NCI-H748 (cell line): ENCODE results near the gene LRRC75A.
"Not testable (repeated sequence)": the region's sequence is repeated elsewhere in the genome, so short reads cannot be mapped to it uniquely, and the experiment has no call there.

Experiments used
- DNase-seq: peaks from one replicate; lab custom pipeline; 2025; ENCODE audit not compliant: unreplicated experiment; lab: John Stamatoyannopoulos, UW

The LRRC75A gene

GRCh38 chr17:16455997-16456741 lies 35.8 kb downstream of the LRRC75A start:
- DNase-seq: no peak

- no peak for DNase-seq
Measured at GRCh38 chr17:16453493-16453851, 38.5 kb downstream of the LRRC75A start.

DNA sequence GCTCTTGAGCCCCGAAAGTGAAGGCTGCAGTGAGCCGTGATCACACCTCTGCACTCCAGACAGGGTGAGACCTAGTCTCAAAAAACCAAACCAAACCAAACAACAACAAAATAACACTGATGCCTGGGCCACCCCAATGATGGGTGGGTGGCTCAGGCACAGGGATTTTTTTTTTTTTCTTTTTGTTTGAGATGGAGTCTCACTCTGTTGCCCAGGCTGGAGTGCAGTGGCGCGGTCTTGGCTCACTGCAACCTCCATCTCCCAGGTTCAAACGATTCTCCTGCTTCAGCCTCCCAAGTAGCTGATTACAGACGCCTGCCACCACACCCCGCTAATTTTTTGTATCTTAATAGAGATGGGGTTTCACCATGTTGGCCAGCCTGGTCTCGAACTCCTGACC lies 39.7 kb downstream of the LRRC75A start:
- DNase-seq: not testable (repeated sequence)

GRCh38 chr17:16450028-16450427 lies 42.0 kb downstream of the LRRC75A start:
- no peak for DNase-seq

DNA sequence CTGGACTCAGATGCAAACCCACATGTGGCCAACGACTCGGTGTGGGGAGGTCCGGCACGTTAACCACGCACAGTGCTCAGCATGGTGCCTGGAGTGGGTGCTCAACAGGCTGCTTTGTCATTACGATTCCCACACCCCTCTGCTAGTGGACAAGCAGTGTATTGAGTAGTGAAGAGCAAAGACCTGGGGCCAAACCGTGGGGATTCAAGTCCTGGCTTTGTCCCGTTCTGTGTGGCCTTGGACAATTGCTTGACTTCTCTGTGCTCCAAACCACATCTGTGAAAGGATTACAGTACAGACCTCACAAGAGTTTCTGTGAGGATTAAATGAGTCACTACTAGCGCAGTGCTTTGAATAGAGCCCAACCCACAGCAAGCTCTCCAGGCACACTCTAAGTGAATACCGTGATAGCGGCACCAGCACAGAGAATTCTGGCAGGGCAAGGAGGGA lies 42.8 kb downstream of the LRRC75A start:
- no peak for DNase-seq

- DNase-seq: no peak
Measured at GRCh38 chr17:16448490-16448889, 43.5 kb downstream of the LRRC75A start.

- no peak for DNase-seq
Measured at GRCh38 chr17:16447676-16448075, 44.3 kb downstream of the LRRC75A start.

DNA sequence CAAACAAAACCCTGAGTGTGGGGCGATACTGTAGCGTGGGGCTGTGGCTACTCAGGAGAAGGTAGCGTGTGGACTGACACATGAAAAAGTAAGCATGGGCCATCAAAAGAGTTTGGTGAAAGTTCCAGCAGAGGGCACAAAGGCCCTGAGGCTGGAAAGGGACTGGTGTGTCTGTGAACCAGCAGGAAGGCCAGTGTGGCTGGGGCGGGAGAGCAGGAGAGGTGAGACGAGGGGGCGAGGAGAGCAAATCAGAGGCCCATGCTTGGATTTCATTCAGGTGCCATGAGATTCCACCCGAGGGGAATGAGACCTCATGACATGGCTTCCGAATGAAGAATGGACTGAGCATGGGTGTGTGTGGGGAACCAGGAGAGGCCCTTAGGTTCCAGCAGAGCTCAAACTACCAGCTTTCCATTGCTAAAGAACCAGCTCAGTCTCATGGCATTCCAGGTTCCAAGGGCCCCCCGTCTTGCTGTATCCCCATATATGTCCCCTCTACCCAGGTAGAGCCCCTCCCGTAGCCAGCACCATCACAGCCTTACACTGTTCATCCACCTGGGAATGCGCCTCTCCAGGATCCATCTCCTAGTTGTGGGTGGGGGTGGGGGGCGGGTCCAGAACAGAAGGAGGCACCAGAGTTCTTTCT lies 45.5 kb downstream of the LRRC75A start:
- no peak for DNase-seq

- DNase-seq: no peak
Measured at GRCh38 chr17:16444258-16444886, 47.6 kb downstream of the LRRC75A start.

- no peak for DNase-seq
Measured at GRCh38 chr17:16443511-16444257, 48.3 kb downstream of the LRRC75A start.

DNA sequence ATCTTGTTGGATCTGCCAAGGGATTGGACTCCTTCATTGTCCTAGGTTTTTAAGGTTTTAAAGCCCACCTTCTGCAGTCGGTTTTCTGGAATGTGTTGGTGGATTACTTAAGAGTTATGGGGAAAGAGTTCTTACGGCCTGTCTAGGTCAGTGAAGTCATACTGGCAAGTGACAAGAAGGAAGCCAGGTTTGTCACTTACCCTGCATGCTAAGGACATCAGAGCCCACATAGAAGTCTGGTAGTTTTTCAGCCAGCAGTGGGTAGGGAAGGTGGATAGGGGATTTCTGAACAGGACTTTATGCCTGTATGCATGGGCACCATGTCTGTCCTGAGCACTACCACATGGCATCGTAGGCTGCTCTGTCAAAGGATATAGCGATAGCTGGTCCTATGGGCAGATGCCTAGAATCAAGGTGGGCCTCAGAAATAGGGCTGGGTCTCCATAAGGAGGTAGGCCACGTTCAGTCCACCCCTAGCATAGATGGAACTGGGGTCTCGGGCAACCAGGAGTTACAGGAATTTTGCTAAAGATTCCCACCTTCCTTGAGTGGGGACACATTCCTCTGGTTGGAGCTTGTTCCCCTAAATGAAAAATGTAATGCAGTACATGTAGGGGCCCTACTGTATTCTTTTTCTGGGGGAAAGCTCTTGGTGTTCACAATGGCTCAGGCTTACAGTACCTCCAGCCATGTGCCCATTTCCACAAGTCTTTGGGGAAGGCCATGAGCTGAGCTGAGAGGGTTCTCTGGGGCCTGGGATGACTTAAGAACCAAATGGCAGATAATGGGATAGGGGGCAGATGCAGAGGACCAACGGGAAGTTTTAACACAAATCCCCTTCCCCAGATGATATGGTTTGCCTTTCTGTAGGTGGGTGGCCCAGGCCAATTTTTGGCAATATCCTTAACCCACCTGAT lies 49.1 kb downstream of the LRRC75A start:
- no peak for DNase-seq

- DNase-seq: no peak
Measured at GRCh38 chr17:16442141-16442540, 49.9 kb downstream of the LRRC75A start.

DNA sequence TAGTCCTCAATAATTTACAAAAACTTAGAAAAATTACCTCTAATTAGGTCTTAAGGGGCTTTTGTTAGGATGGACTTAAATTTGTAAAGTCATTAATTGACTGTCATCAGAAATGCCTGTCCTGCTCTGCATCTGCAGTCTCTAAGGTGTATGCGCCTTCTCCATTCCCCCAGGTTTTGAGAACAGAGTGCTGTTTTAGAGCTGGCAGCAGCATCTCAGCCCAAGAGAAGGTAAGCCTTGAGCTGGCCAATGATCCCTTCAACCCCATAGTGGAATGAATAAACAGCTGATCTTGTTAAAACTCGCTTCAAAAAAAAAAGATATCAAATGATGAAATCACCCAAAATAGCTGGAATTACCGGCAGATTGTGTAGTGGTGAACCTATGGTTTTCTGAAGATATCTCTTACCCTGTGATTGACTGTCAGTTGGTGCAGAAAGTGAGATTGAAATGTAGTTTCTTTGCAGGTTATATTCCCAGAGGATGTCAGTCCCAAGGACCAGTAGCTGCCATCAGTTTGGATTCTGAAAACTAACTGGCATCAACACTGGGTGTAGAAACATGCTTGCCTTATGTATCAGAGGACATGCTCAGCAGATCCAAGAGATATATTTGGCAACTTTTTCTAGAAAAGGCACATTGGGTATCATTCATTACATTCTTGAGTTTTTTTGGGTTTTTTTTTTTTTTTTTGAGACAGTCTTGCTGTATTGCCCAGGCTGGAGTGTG lies 50.9 kb downstream of the LRRC75A start:
- no peak for DNase-seq

DNA sequence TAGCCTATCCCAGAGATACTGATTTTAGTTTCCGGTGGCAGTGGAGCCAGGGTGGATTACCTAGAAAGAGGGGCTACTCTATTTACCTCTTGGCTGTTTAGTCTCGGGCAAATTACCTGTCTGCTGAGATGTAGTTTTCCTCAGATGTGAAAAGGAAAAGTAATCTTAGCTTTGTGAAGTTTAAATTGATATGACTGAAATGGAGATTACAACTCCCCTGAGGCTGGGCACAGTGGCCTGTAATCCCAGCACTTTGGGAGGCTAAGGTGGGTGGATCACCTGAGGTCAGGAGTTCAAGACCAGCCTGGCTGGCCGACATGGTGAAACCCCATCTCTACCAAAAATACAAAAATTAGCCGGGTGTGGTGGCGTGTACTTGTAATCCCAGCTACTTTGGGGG lies 51.6 kb downstream of the LRRC75A start:
- not testable (repeated sequence) for DNase-seq

DNA sequence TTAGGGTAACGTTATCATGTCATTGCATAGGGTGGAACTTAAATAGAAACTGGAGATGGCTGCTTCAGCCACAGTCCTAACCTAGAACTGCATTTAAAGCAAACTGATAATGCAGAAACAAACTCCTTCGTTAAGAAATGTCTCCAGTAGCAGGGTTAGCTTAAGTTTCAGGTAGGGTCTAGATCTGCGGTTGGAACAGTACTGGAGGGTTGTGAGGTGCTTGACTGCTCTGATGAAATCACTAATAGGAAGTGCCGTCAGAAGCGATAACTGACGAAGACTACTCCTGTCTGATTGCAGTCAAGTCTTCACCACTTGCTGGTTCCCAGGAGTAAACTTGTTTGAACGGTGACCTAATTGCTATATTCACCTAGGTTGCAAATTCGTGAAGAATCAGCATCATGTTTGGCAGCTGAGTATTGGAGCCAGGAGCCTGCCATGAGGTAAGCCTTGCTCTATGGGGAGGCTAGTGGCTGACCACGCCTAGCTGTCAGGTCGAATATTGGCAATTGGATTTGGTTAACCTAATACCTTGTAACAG lies 52.1 kb downstream of the LRRC75A start:
- DNase-seq: no peak

DNA sequence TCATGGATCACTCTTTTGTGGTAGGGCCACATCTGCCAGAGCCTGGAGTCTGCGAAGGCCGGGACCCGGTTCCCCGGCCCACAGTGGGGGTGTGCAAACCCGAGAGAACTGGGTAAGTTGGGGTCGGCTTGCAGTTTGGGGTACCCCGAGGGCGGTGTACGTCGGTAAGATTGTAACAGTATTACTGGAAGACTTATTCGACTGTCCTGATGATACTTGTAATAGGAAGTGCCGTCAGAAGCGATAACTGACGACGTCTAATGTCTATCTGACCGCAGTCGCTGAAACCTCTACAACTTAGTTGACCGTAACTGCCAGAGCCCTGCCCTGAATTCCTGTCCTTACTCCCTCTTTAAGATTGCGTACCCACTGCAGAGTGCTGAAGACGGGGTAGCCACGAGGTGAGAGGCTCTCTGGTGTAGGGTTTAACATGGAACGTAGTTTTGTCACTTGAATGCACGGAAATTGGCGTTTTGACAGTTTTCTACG lies 52.6 kb downstream of the LRRC75A start:
- DNase-seq: peak; percentile 34

DNA sequence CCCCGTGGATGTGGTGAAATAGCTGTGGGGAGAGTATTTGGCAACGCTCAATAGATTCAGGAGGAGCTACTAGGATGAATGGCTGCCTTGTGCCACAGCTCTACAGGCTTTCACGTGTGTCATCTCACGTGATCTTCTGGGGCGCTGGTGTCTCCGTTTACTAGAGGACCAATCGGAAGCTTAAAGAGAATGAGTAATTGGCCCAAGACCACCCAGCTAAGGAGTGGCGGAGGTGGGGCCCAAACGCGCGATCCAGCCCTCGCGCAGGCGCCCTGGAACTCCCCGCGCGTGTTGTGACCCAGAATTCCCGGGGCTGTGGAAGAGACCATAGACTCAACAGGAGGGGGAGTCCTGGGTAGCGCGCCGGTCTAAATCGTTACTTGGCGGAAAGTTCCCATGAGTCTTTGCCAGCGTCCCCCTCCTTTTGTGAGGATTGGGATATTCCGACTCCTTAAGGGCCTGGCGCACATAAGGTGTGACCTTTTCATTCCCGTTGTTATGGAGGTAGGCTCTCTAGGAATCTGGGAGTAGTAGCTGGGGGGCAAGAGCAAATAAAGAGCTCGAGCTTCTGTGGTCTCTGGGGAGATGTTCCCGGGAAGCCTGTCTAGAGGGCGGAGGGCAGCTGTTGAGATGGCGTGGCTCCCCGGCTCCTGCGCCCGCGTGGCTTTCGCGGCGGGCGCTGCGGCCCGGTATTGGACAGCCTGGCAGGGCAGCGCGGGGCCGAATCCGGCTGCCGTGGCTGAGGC lies 53.3 kb downstream of the LRRC75A start:
- peak; percentile 100 for DNase-seq

DNA sequence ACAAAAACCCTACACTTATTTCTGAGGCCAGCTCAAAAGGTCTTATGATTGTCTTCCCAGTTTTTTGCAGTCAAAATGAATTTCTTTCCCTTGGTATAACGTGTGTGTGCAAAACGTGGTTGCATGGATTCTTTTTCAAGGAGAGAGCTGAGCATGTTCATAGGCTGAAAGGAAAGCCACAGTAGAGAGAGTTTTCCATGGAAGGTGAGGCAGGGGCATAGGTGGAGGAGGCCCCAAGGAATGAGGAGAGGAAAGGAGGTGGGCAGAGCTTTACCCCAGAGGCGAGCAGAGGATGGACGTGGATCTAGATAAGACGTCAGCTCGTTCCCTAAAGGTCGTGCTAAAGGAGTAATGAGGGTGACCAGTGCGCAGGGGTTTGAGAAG lies 53.8 kb downstream of the LRRC75A start:
- DNase-seq: no peak

GRCh38 chr17:16437083-16437482 lies 54.9 kb downstream of the LRRC75A start:
- DNase-seq: no peak
